ENCODE measurements around the gene KRTAP9-9. TPM values are rescaled to one million over a fixed set of nuclear protein-coding genes. Genes with fewer than 3 reads are reported as not detected.
"Not testable (repeated sequence)": the region's sequence is repeated elsewhere in the genome, so short reads cannot be mapped to it uniquely, and the experiment has no call there.

KRTAP9-9 gene
- polyA plus RNA-seq, 1 donor from 2014 or later = not detected

GRCh38 chr17:41267711-41268110, 12.5 kb downstream of the KRTAP9-9 start:
- Histone ChIP-seq H3K9me3 (ENCODE audit: low read length) (no peaks in the 10 kb centered on the region), H3K4me3 (ENCODE audit: low read length) (no peak overlapping the region), H3K4me2 (ENCODE audit: low read length) (no peak overlapping the region), H3K36me3 (ENCODE audit: insufficient read depth, low read length) (no peaks in the 10 kb centered on the region), H3K9me2 (ENCODE audit: insufficient read depth, low read length) (no peaks in the 10 kb centered on the region), H3F3A (ENCODE audit: insufficient read depth, low read length, poor library complexity, severe bottlenecking) (no peaks in the 10 kb centered on the region), H2AFZ (ENCODE audit: low read depth, low read length) (no peak overlapping the region), H3K9ac (ENCODE audit: low read length) (no peak overlapping the region), H4K20me1 (ENCODE audit: insufficient read depth) (no peaks in the 10 kb centered on the region), H3K27ac (ENCODE audit: low read length) (no peak overlapping the region), H3K27me3 (ENCODE audit: insufficient read depth, low read depth, low read length) (no peaks in the 10 kb centered on the region), H3K79me2 (replicated peaks; ENCODE audit: insufficient read depth, low read length) (no peaks in the 10 kb centered on the region)
- no peak for TF ChIP-seq RAD21 (conservative IDR thresholded peaks at IDR 0.05)
- no peak for TF ChIP-seq CTCF (IDR thresholded peaks at IDR 0.05; ENCODE audit: poor library complexity, severe bottlenecking)
- TF ChIP-seq MXI1 (conservative IDR thresholded peaks at IDR 0.05; ENCODE audit: poor library complexity, severe bottlenecking) = no peak
- TF ChIP-seq EZH2 (IDR thresholded peaks at IDR 0.05; ENCODE audit: borderline replicate concordance, insufficient read depth, low read length, poor library complexity, severe bottlenecking) = no peak
- TF ChIP-seq EP300 (conservative IDR thresholded peaks at IDR 0.05; ENCODE audit: poor library complexity, severe bottlenecking) = no peak
- no peak for TF ChIP-seq TAF1 (IDR thresholded peaks at IDR 0.05; ENCODE audit: low read depth)
- no peak for TF ChIP-seq POLR2AphosphoS5 (IDR thresholded peaks at IDR 0.05)
- TF ChIP-seq SMC3 (conservative IDR thresholded peaks at IDR 0.05; ENCODE audit: poor library complexity) = no peak
- TF ChIP-seq REST (IDR thresholded peaks at IDR 0.05; ENCODE audit: borderline replicate concordance) = no peak

GRCh38 chr17:41271323-41271722, 16.1 kb downstream of the KRTAP9-9 start:
- not testable (repeated sequence) for H3F3A ChIP-seq (ENCODE audit: insufficient read depth, low read length, poor library complexity, severe bottlenecking); H4K20me1 ChIP-seq (ENCODE audit: insufficient read depth); H3K9me3 ChIP-seq (ENCODE audit: low read length)

GRCh38 chr17:41271858-41272257, 16.7 kb downstream of the KRTAP9-9 start:
- no peak overlapping the region for H3K27ac ChIP-seq (ENCODE audit: low read length)
- H2AFZ ChIP-seq (ENCODE audit: low read depth, low read length) = no peak overlapping the region

More at GRCh38 chr17:41271323-41271722, 16.1 kb downstream of the KRTAP9-9 start:
- H3K36me3 ChIP-seq (ENCODE audit: insufficient read depth, low read length); H3K27me3 ChIP-seq (ENCODE audit: insufficient read depth, low read depth, low read length); H3K27ac ChIP-seq (ENCODE audit: low read length); H3K9me2 ChIP-seq (ENCODE audit: insufficient read depth, low read length); H3K4me2 ChIP-seq (ENCODE audit: low read length); H3K9ac ChIP-seq (ENCODE audit: low read length); H3K4me3 ChIP-seq (ENCODE audit: low read length); H2AFZ ChIP-seq (ENCODE audit: low read depth, low read length); H3K79me2 ChIP-seq (replicated peaks; ENCODE audit: insufficient read depth, low read length): not testable (repeated sequence)

GRCh38 chr17:41275648-41276190, 20.5 kb downstream of the KRTAP9-9 start, which contains the start of gene KRTAP9-7:
KRTAP9-7 (plus strand) TSS chr17:41275698; CDS start chr17:41275698, 0 bp downstream.
- not testable (repeated sequence) for H4K20me1 ChIP-seq (ENCODE audit: insufficient read depth); H3K9ac ChIP-seq (ENCODE audit: low read length); H3K4me3 ChIP-seq (ENCODE audit: low read length); H3K79me2 ChIP-seq (replicated peaks; ENCODE audit: insufficient read depth, low read length); H3F3A ChIP-seq (ENCODE audit: insufficient read depth, low read length, poor library complexity, severe bottlenecking); H3K4me2 ChIP-seq (ENCODE audit: low read length); H3K27ac ChIP-seq (ENCODE audit: low read length); H3K9me3 ChIP-seq (ENCODE audit: low read length); H3K9me2 ChIP-seq (ENCODE audit: insufficient read depth, low read length); H3K27me3 ChIP-seq (ENCODE audit: insufficient read depth, low read depth, low read length); H3K36me3 ChIP-seq (ENCODE audit: insufficient read depth, low read length); H2AFZ ChIP-seq (ENCODE audit: low read depth, low read length)

More at GRCh38 chr17:41271858-41272257, 16.7 kb downstream of the KRTAP9-9 start:
- H3K27me3 ChIP-seq (ENCODE audit: insufficient read depth, low read depth, low read length) = no peaks in the 10 kb centered on the region
- no peaks in the 10 kb centered on the region for H3K9me2 ChIP-seq (ENCODE audit: insufficient read depth, low read length)
- H3K9me3 ChIP-seq (ENCODE audit: low read length) = no peaks in the 10 kb centered on the region
- no peaks in the 10 kb centered on the region for H3K36me3 ChIP-seq (ENCODE audit: insufficient read depth, low read length)
- no peak overlapping the region for H3K4me2 ChIP-seq (ENCODE audit: low read length)
- no peak overlapping the region for H3K9ac ChIP-seq (ENCODE audit: low read length)
- H3K79me2 ChIP-seq (replicated peaks; ENCODE audit: insufficient read depth, low read length) = no peaks in the 10 kb centered on the region
- no peaks in the 10 kb centered on the region for H3F3A ChIP-seq (ENCODE audit: insufficient read depth, low read length, poor library complexity, severe bottlenecking)
- no peak overlapping the region for H3K4me3 ChIP-seq (ENCODE audit: low read length)
- H4K20me1 ChIP-seq (ENCODE audit: insufficient read depth) = no peaks in the 10 kb centered on the region
- TF ChIP-seq SMC3 (conservative IDR thresholded peaks at IDR 0.05; ENCODE audit: poor library complexity) = no peak
